C4-2B (cell line): ENCODE data around the gene CACNA1H.

Source experiments
- H3K27ac ChIP-seq: fragments of 450-650 bp; 2 replicates; pipeline ENCODE4 v1.5.1; 2017
- ZFX ChIP-seq: fragments of 450-650 bp; IDR thresholded peaks from 2 replicates; pipeline ENCODE4 v1.6.1; 2017
- TF ChIP-seq, protein P1 (sequence below): fragments of 450-650 bp; conservative IDR thresholded peaks from 2 replicates; pipeline ENCODE4 v1.5.1; 2017; ENCODE audit warnings: mild to moderate bottlenecking

Gene CACNA1H

DNA sequence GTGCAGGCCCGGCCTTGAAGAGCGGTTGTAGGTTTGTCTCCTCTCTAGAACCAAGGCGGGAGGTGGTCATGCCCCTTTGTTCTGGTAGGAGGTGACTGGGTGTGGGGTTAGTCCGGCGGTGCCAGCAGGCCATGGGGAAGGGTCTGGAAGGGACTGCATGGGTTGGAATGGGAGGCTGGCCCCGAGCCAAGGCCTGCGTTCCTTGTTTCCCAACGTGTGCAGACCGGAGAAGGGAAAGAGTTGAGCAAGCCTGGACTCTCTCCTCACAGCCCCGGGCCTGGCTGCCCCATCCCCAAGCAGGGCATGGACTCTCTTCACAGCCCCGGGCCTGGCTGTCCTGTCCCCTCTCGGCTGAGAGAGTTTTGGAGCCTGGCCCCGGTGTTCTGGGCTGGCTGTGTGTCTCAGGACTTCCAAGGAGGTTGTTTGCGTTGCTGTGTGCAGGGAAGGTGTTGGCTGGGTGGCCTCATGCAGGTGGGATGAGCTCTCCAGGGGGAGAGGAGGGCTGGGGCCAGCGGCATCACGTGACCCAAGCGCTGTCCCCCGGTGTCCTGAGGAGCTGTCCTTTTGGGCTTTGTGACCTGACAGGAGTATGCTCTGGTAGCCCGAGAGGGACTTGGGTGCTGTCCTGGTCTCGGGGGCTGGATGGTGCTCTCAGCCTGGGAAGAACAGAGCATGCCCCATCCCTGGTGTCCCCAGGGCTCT is 2.6 kb downstream of the CACNA1H start:
- H3K27ac ChIP-seq, result no peak overlapping the region
- TF ChIP-seq, protein P1, sequence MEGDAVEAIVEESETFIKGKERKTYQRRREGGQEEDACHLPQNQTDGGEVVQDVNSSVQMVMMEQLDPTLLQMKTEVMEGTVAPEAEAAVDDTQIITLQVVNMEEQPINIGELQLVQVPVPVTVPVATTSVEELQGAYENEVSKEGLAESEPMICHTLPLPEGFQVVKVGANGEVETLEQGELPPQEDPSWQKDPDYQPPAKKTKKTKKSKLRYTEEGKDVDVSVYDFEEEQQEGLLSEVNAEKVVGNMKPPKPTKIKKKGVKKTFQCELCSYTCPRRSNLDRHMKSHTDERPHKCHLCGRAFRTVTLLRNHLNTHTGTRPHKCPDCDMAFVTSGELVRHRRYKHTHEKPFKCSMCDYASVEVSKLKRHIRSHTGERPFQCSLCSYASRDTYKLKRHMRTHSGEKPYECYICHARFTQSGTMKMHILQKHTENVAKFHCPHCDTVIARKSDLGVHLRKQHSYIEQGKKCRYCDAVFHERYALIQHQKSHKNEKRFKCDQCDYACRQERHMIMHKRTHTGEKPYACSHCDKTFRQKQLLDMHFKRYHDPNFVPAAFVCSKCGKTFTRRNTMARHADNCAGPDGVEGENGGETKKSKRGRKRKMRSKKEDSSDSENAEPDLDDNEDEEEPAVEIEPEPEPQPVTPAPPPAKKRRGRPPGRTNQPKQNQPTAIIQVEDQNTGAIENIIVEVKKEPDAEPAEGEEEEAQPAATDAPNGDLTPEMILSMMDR, result no peak
- TF ChIP-seq ZFX, result no peak

DNA sequence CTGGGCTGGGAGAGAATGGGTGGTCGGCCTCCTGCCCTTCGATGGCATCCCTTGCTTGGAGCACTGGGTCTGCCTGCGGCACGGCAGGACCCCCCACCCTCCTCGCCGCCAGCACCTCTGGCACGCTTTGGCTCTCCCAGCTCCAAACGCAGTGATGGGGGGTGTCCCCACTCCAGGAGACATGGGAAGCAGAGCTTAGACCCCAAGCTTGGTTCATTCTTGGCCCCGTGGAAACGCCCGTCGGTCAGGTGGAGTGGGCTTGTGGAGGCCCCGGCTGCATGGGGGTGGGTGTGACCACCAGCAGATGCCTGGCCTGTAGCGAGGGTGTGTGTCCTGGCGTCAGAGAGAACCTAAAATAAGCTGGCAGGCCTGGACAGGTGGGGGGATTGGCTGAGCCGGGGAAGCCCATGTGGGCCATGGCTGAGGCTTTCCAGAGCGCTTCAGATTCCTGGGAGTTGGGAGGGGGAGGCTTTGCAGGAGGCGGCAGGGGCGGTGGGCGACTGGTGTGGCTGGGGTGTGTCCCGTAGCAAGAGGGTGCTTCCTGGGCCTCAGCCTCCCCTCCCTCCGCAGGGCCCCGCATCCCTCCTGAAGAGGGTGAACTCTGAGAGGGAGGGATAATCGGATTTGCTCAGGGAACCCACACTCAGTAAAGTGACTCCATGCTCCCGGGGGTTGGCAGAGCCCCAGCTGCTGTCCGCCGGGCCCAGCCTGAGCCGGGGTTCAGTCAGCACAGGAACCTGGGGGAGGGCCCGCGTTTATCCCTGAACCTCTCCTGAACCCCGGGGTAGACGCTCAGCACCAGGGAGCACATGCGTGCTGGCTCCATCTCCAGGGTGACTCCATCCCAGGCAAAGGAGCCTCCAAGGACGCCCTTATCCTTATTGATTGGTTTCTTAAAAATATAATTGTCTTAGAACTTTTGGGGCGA is 3.4 kb downstream of the CACNA1H start:
- H3K27ac ChIP-seq, result no peak overlapping the region
- no peak for TF ChIP-seq ZFX
- TF ChIP-seq, protein P1, result no peak

DNA sequence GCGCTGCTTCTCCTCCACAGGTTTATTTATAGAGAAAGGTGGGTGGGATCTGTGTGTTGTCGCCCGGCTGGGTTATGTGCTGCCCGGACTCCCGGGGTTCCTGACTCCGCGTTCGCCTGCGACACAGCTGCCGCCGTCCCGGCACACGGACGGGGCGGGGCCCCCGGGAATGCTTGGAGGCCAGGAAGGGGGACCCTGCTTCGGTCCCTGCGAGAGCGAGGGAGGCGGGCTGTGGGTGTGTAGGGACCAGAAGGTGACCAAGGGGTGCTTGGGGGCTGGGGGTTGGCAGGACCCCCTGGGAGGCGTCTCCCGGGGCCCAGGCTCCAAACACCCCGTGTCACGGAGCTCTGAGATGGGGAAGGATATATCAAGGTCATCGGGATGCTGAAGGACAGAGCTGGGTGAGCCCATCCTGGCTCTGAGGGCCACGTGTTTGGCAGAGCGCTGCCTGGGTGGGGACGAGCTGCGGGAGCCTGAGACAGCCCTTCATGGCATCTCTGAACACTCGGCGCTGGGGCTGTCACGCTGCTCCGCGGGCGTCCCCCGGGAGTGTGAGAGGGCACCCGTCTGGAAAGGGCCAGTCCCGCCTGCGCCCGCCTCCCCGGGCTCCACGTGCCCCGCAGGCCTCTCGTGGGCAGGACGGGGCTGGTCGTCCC is 4.2 kb downstream of the CACNA1H start:
- H3K27ac ChIP-seq, result no peak overlapping the region

DNA sequence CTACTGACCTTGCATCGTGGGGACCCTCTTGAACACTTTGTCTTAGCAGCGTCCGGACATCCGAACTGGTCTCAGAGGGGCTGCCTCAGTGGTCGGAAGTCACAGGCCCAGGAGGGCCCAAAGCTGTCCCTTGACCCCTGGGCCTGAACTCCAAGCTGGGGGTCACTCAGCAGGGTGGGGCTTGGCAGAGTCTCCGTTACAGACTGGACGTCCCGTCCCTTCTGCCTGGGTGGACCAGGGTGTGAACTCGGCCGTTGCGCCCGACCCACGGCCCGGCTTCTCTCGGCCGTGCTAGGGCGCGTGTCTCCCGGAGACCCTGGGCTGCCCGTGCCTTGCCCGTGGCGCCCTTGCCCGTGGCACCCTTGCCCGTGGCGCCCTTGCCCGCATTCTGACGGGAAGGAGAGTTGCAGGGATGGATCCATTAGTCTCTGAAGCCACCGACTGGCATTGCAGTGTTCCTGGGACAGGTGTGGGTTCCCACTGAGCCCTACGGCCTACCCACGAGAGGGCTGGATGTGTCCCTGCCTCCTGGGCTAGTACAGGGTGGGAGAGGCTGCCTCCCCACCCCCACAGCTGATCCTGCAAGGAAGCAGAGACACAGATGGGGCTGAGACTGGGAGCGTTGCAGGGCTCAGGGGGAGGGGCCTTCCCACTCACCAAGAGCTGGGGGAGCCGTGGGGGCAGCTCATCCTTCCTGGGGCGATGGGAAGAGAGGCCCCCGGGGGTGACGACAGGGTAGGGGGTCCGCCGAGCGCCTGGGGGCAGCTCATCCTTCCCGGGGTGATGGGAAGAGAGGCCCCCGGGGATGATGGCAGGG is 4.9 kb downstream of the CACNA1H start:
- no peak overlapping the region for H3K27ac ChIP-seq
- TF ChIP-seq ZFX, result no peak
- TF ChIP-seq, protein P1, result no peak

More for the DNA sequence above, 4.2 kb downstream of the CACNA1H start:
- TF ChIP-seq ZFX, result no peak
- TF ChIP-seq, protein P1, result no peak

DNA sequence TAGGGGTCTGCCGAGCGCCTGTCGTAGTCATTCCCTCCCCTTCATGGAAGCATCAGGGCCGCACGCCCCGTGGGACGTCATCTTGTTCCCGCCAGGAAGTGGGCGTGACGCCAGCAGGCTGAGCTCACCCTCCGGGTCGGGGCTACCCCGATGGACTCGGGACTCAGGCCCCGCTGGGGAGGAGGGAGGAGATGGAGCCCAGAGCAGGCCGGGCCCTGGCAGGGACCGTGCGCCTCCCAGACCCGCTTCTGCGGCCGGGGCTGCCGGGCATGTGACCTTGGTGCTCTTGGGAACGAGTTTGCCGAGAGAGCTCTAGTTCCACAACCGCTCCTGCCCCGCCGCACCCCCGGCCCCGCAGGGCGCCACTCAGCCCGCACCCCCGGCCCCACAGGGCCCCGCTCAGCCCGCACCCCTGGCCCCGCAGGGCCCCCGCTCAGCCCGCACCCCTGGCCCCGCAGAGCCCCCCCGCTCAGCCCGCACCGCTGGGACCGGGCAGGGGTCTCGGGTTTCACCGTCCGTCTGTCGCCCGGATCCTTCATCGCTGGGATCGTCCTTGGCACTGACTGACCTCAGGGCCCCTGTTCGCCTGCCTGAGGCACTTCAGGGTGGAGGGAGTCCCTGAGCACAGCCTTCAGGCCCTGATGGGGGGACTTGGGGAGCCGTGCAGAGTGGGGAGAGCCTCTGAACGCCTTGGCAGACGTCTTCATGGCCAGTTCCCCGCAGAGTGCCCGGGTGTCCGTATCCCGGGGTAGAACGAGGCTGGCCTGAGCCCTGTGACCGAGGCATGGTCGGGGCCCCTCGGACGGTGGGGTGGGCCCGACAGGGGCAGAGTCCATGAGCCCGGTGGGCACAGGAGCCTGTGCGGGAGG is 5.8 kb downstream of the CACNA1H start:
- no peak overlapping the region for H3K27ac ChIP-seq
- TF ChIP-seq, protein P1, result no peak
- no peak for TF ChIP-seq ZFX

DNA sequence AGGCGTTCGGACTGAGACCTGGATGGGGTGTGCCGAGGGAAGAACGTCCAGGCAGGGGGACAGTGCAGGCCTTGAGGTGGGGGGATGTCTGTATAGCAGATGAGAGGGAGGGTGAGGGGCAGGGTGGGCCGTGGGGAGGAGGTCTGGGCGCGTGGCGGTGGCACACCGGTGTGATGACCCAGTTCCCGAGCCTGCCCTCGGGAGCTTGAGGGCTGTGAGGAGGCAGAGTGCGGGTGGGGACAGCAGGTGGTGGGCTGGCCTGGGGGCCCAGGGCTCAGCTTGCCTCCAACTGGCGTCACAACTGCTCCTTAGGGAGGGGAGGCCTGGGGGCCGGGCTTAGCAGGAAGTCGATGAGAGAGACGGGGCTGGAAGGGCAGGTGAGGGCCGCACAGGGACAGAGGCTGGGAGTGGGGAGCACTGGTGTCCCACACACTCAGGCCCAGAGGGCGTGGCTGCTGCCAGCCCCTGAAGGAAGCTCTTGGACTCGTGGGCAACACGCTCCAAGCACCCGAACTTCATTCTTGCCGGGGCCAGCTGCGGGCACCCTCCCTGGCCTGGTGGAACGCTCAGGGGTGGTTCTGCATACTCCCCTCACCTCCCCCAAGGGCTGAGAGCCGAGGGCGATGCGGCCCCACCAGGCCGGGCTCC is 6.5 kb downstream of the CACNA1H start:
- H3K27ac ChIP-seq, result peak overlapping the region; percentile 47
- TF ChIP-seq ZFX, result no peak
- TF ChIP-seq, protein P1, result no peak
